ENCODE measurements around the gene DLGAP1.

DNA sequence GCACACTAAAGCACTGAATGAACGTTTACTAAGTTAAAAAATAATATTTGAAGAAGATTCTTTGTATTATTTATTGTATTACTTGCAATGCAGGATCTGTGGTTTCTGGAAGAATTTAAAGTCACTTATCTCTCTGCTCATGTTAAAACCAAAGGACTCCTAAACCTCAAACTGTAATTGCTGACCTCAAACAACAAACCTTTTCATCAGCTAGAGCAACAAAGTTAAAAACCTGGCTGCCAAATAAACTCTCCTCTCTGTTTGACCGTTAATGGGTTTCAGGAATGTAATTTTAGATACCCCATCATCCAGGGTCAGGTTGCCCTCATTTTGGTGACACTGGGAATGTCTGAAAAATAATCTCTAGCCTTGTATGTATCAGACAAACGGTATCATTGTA lies 766.0 kb downstream of the DLGAP1 start:
- TF ChIP-seq RAD21 (IDR thresholded peaks at IDR 0.05; ENCODE audit: low read depth) (no peak), EP300 (IDR thresholded peaks at IDR 0.05; ENCODE audit: borderline replicate concordance) (no peak)
- TF ChIP-seq, protein P1, sequence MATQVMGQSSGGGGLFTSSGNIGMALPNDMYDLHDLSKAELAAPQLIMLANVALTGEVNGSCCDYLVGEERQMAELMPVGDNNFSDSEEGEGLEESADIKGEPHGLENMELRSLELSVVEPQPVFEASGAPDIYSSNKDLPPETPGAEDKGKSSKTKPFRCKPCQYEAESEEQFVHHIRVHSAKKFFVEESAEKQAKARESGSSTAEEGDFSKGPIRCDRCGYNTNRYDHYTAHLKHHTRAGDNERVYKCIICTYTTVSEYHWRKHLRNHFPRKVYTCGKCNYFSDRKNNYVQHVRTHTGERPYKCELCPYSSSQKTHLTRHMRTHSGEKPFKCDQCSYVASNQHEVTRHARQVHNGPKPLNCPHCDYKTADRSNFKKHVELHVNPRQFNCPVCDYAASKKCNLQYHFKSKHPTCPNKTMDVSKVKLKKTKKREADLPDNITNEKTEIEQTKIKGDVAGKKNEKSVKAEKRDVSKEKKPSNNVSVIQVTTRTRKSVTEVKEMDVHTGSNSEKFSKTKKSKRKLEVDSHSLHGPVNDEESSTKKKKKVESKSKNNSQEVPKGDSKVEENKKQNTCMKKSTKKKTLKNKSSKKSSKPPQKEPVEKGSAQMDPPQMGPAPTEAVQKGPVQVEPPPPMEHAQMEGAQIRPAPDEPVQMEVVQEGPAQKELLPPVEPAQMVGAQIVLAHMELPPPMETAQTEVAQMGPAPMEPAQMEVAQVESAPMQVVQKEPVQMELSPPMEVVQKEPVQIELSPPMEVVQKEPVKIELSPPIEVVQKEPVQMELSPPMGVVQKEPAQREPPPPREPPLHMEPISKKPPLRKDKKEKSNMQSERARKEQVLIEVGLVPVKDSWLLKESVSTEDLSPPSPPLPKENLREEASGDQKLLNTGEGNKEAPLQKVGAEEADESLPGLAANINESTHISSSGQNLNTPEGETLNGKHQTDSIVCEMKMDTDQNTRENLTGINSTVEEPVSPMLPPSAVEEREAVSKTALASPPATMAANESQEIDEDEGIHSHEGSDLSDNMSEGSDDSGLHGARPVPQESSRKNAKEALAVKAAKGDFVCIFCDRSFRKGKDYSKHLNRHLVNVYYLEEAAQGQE (IDR thresholded peaks at IDR 0.05; ENCODE audit: low read depth), result no peak

Measured in Ishikawa (cell line).